Sigmoid colon (tissue), 3 donors: ENCODE results near the gene MAL.

Experiments used
- CTCF ChIP-seq, 4 experiments: fragments of 450-650 bp in 3 of 4; fragments of 200-600 bp in 1 of 4; IDR thresholded peaks; one replicate each; pipeline ENCODE4 v1.5.1; 2016 to 2019; ENCODE audit warnings: antibody characterized with exemption in 4 of 4, mild to moderate bottlenecking in 3 of 4, moderate library complexity in 2 of 4
- POLR2A ChIP-seq, 2 donors: fragments of 450-650 bp; IDR thresholded peaks; one replicate each; pipeline ENCODE4 v1.6.1; 2016; ENCODE audit warnings: antibody characterized with exemption in 2 of 2, mild to moderate bottlenecking in 2 of 2, moderate library complexity in 2 of 2

DNA sequence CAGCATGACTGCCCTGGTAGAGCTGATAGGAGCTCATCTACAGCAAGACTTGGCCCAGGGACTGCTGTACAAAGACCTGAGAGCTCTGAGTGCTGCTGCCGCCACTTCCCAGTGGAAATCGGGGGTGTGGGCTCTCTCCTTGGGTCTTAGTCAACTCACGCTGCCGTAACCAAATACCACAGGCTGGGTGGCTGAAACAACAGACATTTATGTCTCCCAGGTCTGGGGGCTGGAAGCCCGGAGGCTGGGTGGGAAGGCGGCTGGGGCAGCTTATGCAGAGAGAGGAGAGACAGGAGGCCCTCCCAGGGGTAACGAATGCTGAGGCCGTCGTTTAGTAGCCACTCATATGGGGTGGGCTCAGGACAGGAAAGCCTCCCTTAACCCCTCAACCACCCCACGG, 15.4 kb upstream of the MAL start:
- no peak for TF ChIP-seq CTCF (IDR thresholded peaks at IDR 0.05)
- no peak for TF ChIP-seq POLR2A (IDR thresholded peaks at IDR 0.05)
